SK-N-SH (cell line): ENCODE results near the gene TPRG1. TPM values are rescaled to one million over a fixed set of nuclear protein-coding genes. Genes with fewer than 3 reads are reported as not detected.

ENCODE experiments used
- CTCF ChIA-PET: fragments of 300-600, 350-600 bp; formaldehyde crosslinking; extraction: SDS; loops from one replicate; lab custom pipeline; 2021; lab: Yijun Ruan, JAX
- POLR2A ChIA-PET: fragments of 350-600 bp; sonication (Branson Sonifier 250); formaldehyde crosslinking; extraction: SDS; loops from one replicate; lab custom pipeline; 2020; ENCODE audit warnings: antibody characterized with exemption, inconsistent platforms; lab: Yijun Ruan, JAX
- DNase-seq: peaks from one replicate; pipeline ENCODE4 v3.0.0; 2012
- H2AFZ ChIP-seq: fragments of 200-600 bp; sonication (generic); 2 replicates; pipeline ENCODE4 v1.8.1; 2016; ENCODE audit warnings: antibody characterized with exemption, mild to moderate bottlenecking, low read depth
- H3F3A ChIP-seq: fragments of 200-600 bp; sonication (generic); replicated peaks from 2 replicates; pipeline ENCODE3; 2016; ENCODE audit warnings: antibody characterized with exemption, mild to moderate bottlenecking; ENCODE audit not compliant: insufficient read depth
- H3K27ac ChIP-seq, 2 experiments: fragments of 200-500 bp in 1 of 2; fragments of 200-600 bp in 1 of 2; sonication (Bioruptor generic) in 1 of 2; sonication (generic), shearing (Covaris generic) in 1 of 2; 2 replicates each; pipeline versions ENCODE4 v1.5.1 to v1.6.1; 2014 to 2016; ENCODE audit warnings: low read depth in 2 of 2, inconsistent platforms in 1 of 2, low read length in 1 of 2, mild to moderate bottlenecking in 1 of 2, mixed read lengths in 1 of 2
- H3K27me3 ChIP-seq: fragments of 200-600 bp; sonication (generic), shearing (Covaris generic); 2 replicates; pipeline ENCODE4 v1.6.1; 2016; ENCODE audit warnings: mixed run types; ENCODE audit not compliant: insufficient read depth
- H3K36me3 ChIP-seq, 2 experiments: fragments of 200-500 bp in 1 of 2; fragments of 200-600 bp in 1 of 2; sonication (Bioruptor generic) in 1 of 2; sonication (generic) in 1 of 2; replicated peaks in 1 of 2; 2 replicates each; pipeline versions ENCODE3 to v1.5.1; 2014 to 2016; ENCODE audit warnings: low read length in 1 of 2, mild to moderate bottlenecking in 1 of 2; ENCODE audit not compliant: insufficient read depth in 2 of 2, control insufficient read depth in 1 of 2
- H3K4me1 ChIP-seq, 2 experiments: fragments of 200-500 bp in 1 of 2; fragments of 200-600 bp in 1 of 2; sonication (Bioruptor generic) in 1 of 2; sonication (generic), shearing (Covaris generic) in 1 of 2; 2 replicates each; pipeline versions ENCODE4 v1.5.1 to v1.6.1; 2014 to 2016; ENCODE audit warnings: low read depth in 1 of 2, low read length in 1 of 2, mixed run types in 1 of 2; ENCODE audit not compliant: insufficient read depth in 2 of 2, control insufficient read depth in 1 of 2
- H3K4me2 ChIP-seq: fragments of 200-600 bp; sonication (generic), shearing (Covaris generic); 2 replicates; pipeline ENCODE4 v1.6.1; 2017; ENCODE audit warnings: mixed run types
- H3K4me3 ChIP-seq, 2 experiments: fragments of 200-500 bp in 1 of 2; fragments of 200-600 bp in 1 of 2; sonication (Bioruptor generic) in 1 of 2; sonication (generic), shearing (Covaris generic) in 1 of 2; 2 replicates each; pipeline versions ENCODE4 v1.5.1 to v1.8.1; 2014 to 2016; ENCODE audit warnings: low read depth in 2 of 2, inconsistent platforms in 1 of 2, low read length in 1 of 2, mild to moderate bottlenecking in 1 of 2, mixed read lengths in 1 of 2, moderate library complexity in 1 of 2
- H3K79me2 ChIP-seq: fragments of 200-600 bp; sonication (generic); 2 replicates; pipeline ENCODE4 v1.8.1; 2017; ENCODE audit warnings: mild to moderate bottlenecking; ENCODE audit not compliant: insufficient read depth
- H3K9ac ChIP-seq: fragments of 200-600 bp; sonication (generic); 2 replicates; pipeline ENCODE4 v1.6.1; 2017; ENCODE audit warnings: mixed run types
- H3K9me2 ChIP-seq: fragments of 200-600 bp; sonication (generic); 2 replicates; pipeline ENCODE4 v1.6.1; 2017; ENCODE audit warnings: mixed run types
- H3K9me3 ChIP-seq: fragments of 200-600 bp; sonication (generic); 2 replicates; pipeline ENCODE4 v1.6.1; 2017; ENCODE audit warnings: mixed run types, mild to moderate bottlenecking, moderate library complexity
- H4K20me1 ChIP-seq: fragments of 200-600 bp; sonication (generic); 2 replicates; pipeline ENCODE4 v1.6.1; 2017; ENCODE audit warnings: mild to moderate bottlenecking, mixed run types; ENCODE audit not compliant: insufficient read depth
- ELF1 ChIP-seq: IDR thresholded peaks from 2 replicates; pipeline ENCODE4 v1.4.0; 2012
- EP300 ChIP-seq, 2 experiments: IDR thresholded peaks; 2 replicates each; pipeline versions ENCODE4 v1.4.0 to v1.6.1; 2012; ENCODE audit warnings: borderline replicate concordance in 1 of 2, low read depth in 1 of 2, low read length in 1 of 2
- FOSL2 ChIP-seq: IDR thresholded peaks from 2 replicates; pipeline ENCODE4 v1.4.0; 2012; ENCODE audit warnings: low read depth, mild to moderate bottlenecking, moderate library complexity, borderline replicate concordance
- FOXM1 ChIP-seq: IDR thresholded peaks from 2 replicates; pipeline ENCODE4 v1.4.0; 2012; ENCODE audit warnings: low read depth, mild to moderate bottlenecking
- GATA2 ChIP-seq: sonication (generic); formaldehyde crosslinking; IDR thresholded peaks from 2 replicates; pipeline ENCODE4 v1.5.0; 2020; ENCODE audit warnings: mild to moderate bottlenecking, missing genetic modification reagents
- JUND ChIP-seq: IDR thresholded peaks from 2 replicates; pipeline ENCODE4 v1.4.0; 2012
- MXI1 ChIP-seq: IDR thresholded peaks from 2 replicates; pipeline ENCODE4 v1.6.1; 2012; ENCODE audit warnings: mild to moderate bottlenecking, low read depth, low read length, improper control_type of control experiment
- NRF1 ChIP-seq: IDR thresholded peaks from 2 replicates; pipeline ENCODE4 v1.6.1; 2012; ENCODE audit warnings: low read depth, mild to moderate bottlenecking, low read length
- RAD21 ChIP-seq: IDR thresholded peaks from 2 replicates; pipeline ENCODE4 v1.6.1; 2012; ENCODE audit warnings: mild to moderate bottlenecking, low read length
- RFX5 ChIP-seq: IDR thresholded peaks from 2 replicates; pipeline ENCODE4 v1.6.1; 2012; ENCODE audit warnings: mild to moderate bottlenecking, improper control_type of control experiment, low read length
- SIN3A ChIP-seq: IDR thresholded peaks from 2 replicates; pipeline ENCODE4 v1.6.1; 2012; ENCODE audit warnings: low read depth, mild to moderate bottlenecking, low read length, moderate library complexity, borderline replicate concordance
- SMC3 ChIP-seq: IDR thresholded peaks from 2 replicates; pipeline ENCODE4 v1.6.1; 2012; ENCODE audit warnings: low read depth, low read length, improper control_type of control experiment
- TAF1 ChIP-seq: IDR thresholded peaks from 2 replicates; pipeline ENCODE4 v1.6.1; 2012; ENCODE audit warnings: low read depth, mild to moderate bottlenecking, low read length, moderate library complexity, borderline replicate concordance
- TCF12 ChIP-seq: IDR thresholded peaks from 2 replicates; pipeline ENCODE4 v1.4.0; 2012
- TEAD4 ChIP-seq: IDR thresholded peaks from 2 replicates; pipeline ENCODE4 v1.4.0; 2012; ENCODE audit warnings: mild to moderate bottlenecking, borderline replicate concordance; ENCODE audit not compliant: insufficient read depth
- YY1 ChIP-seq: IDR thresholded peaks from 2 replicates; pipeline ENCODE4 v1.4.0; 2012; ENCODE audit warnings: low read depth, mild to moderate bottlenecking
- WGBS: methylation state at CpG from one replicate; pipeline ENCODE4 v1.1.6; 2017; ENCODE audit warnings: low lambda C conversion rate; 5-methylcytosine and 5-hydroxymethylcytosine counted together
- polyA plus RNA-seq, 3 experiments: library from polyadenylated mRNA; depleted of rRNA; stranded (reverse); fragments of >200 nt; gene quantifications; 2 replicates each; pipeline ENCODE4 v1.2.3, GENCODE V29; 2012
- TF ChIP-seq, protein P1 (sequence below): IDR thresholded peaks from 2 replicates; pipeline ENCODE4; 2012
- TF ChIP-seq, protein P2 (sequence below): fragments of 150-350 bp; IDR thresholded peaks from 2 replicates; pipeline ENCODE4 v1.6.1; 2017; ENCODE audit warnings: antibody characterized with exemption, low read length, low read depth, borderline replicate concordance
- TF ChIP-seq, protein P3 (sequence below): IDR thresholded peaks from 2 replicates; pipeline ENCODE4 v1.4.0; 2012; ENCODE audit warnings: low read depth
- TF ChIP-seq, protein P4 (sequence below): fragments of 200-600 bp; sonication (generic); IDR thresholded peaks from 2 replicates; pipeline ENCODE4 v1.6.1; 2017; ENCODE audit warnings: antibody characterized with exemption, mild to moderate bottlenecking, moderate library complexity

Gene TPRG1
- polyA plus RNA-seq, 1 of the 3 experiments (the other 2 are of a cell fraction), result 0.64 TPM

DNA sequence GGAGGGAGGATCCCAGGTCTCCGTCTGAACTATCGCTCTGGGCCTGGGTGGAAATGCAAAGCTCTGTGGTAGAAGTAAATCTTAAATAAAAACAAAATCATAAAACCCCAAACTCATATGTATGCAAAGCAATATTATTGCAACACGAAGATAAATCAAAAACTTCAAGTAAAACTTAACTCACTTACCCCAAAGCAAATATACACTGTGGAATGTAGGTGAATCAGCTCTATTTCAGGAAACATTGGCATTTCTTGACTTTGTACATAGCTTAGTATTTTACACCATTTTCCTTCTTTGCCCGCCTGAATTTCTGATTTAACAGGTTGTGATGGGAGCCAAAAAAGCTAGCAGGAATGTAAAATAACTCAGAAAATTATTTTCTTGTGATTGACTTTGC, 126.2 kb downstream of the TPRG1 start (continued):
- TF ChIP-seq, protein P1, sequence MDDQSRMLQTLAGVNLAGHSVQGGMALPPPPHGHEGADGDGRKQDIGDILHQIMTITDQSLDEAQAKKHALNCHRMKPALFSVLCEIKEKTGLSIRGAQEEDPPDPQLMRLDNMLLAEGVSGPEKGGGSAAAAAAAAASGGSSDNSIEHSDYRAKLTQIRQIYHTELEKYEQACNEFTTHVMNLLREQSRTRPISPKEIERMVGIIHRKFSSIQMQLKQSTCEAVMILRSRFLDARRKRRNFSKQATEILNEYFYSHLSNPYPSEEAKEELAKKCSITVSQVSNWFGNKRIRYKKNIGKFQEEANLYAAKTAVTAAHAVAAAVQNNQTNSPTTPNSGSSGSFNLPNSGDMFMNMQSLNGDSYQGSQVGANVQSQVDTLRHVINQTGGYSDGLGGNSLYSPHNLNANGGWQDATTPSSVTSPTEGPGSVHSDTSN, result no peak
- TF ChIP-seq SIN3A (no peak), RAD21 (no peak)

DNA sequence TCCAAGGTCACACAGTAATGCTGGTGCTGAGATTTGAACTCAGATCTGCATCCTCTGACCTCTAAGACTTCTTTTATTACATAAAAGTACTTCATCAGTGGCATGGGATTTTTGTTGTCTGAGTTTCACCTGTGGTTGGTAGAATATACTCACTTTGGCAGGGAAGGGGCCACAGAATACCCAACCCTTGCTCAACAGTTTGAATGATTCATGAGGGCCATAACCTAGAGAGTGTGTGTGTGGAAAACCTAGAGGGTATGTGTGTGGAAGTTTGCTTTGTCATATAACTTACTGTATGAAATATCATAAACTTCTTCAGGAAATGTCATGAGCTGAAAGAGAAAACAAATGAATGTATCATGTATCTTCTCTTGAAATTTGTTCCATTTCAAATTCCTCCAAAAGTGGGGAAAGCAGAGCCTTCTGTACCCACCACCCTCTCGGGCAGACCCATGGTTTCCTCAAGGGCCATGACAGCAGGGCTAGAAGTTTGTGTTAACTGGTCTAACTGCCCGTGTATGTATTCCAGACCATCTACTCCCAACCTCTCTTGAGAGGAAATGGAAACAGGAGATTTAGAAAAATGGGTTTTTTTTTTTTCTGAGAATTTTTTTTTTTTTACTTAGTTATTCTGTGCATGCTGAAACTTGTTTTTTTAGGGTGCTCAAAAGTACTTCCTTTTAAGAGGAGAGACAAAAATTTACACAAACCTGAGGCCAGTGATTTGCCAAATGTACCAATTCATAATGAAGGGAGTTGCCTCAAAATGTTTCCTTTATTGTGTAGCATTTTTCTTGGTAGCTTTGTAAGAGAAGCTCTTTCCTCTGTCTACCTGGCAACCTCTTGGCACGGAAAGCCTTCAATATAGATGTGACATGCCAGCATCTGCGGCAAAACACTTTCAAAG, 127.0 kb downstream of the TPRG1 start:
- no peaks in the 10 kb centered on the region for H3K9me2 ChIP-seq
- POLR2A ChIA-PET, result no interaction called here

More for the DNA sequence above, 127.0 kb downstream of the TPRG1 start:
- Histone ChIP-seq H3K4me3 (no peak overlapping the region), H3K4me2 (no peak overlapping the region), H4K20me1 (no peaks in the 10 kb centered on the region), H3K9me3 (no peaks in the 10 kb centered on the region), H3K79me2 (no peaks in the 10 kb centered on the region), H3F3A (no peaks in the 10 kb centered on the region), H3K4me1 (no peaks in the 10 kb centered on the region), H3K27me3 (no peaks in the 10 kb centered on the region), H3K27ac (no peak overlapping the region), H3K9ac (no peak overlapping the region), H3K36me3 (no peaks in the 10 kb centered on the region), H2AFZ (no peak overlapping the region)
- DNase-seq, result no peak
- CTCF ChIA-PET, result interaction anchor here (1.0 kb wide), 1 partner anchor 1559 kb away, joined by 3 read pairs; no protein-coding TSS in a partner anchor
- TF ChIP-seq JUND (no peak), EP300 (IDR thresholded peaks at IDR 0.05; ENCODE audit: borderline replicate concordance in 1 of 2, low read depth in 1 of 2, low read length in 1 of 2) (no peak), MXI1 (no peak), FOXM1 (no peak), TCF12 (no peak), RAD21 (no peak), ELF1 (no peak), YY1 (no peak), TEAD4 (no peak), RFX5 (no peak), FOSL2 (no peak), NRF1 (no peak), TAF1 (no peak), SMC3 (no peak), GATA2 (CRISPR knock-in tag) (no peak)
- TF ChIP-seq, protein P1, result no peak
- TF ChIP-seq, protein P2, sequence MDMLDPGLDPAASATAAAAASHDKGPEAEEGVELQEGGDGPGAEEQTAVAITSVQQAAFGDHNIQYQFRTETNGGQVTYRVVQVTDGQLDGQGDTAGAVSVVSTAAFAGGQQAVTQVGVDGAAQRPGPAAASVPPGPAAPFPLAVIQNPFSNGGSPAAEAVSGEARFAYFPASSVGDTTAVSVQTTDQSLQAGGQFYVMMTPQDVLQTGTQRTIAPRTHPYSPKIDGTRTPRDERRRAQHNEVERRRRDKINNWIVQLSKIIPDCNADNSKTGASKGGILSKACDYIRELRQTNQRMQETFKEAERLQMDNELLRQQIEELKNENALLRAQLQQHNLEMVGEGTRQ, result no peak
- TF ChIP-seq, protein P3, sequence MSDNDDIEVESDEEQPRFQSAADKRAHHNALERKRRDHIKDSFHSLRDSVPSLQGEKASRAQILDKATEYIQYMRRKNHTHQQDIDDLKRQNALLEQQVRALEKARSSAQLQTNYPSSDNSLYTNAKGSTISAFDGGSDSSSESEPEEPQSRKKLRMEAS, result no peak
- TF ChIP-seq, protein P4, sequence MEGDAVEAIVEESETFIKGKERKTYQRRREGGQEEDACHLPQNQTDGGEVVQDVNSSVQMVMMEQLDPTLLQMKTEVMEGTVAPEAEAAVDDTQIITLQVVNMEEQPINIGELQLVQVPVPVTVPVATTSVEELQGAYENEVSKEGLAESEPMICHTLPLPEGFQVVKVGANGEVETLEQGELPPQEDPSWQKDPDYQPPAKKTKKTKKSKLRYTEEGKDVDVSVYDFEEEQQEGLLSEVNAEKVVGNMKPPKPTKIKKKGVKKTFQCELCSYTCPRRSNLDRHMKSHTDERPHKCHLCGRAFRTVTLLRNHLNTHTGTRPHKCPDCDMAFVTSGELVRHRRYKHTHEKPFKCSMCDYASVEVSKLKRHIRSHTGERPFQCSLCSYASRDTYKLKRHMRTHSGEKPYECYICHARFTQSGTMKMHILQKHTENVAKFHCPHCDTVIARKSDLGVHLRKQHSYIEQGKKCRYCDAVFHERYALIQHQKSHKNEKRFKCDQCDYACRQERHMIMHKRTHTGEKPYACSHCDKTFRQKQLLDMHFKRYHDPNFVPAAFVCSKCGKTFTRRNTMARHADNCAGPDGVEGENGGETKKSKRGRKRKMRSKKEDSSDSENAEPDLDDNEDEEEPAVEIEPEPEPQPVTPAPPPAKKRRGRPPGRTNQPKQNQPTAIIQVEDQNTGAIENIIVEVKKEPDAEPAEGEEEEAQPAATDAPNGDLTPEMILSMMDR, result no peak
- 12% methylated on average over 4 of the region's 4 CpGs for WGBS
